Lower leg skin (tissue), 4 donors: ENCODE measurements around the gene SLC8A1. TPM values are rescaled to one million over a fixed set of nuclear protein-coding genes. Genes with fewer than 3 reads are reported as not detected.

Experiments
- DNase-seq, 2 donors: peaks; one replicate each; pipeline ENCODE4 v3.0.0-alpha.2; 2019; ENCODE audit warnings: low spot score in 2 of 2
- H3K4me3 ChIP-seq: fragments of 200-600 bp; sonication (generic); 2 replicates; pipeline ENCODE4 v1.5.1; 2017; ENCODE audit warnings: mild to moderate bottlenecking, low read depth; ENCODE audit not compliant: poor library complexity, severe bottlenecking
- CTCF ChIP-seq, 3 donors: fragments of 450-650 bp; IDR thresholded peaks; one replicate each; pipeline ENCODE4 v1.5.1; 2016; ENCODE audit warnings: antibody characterized with exemption in 3 of 3, mild to moderate bottlenecking in 3 of 3, moderate library complexity in 2 of 3
- POLR2A ChIP-seq, 2 donors: fragments of 450-650 bp; IDR thresholded peaks; one replicate each; pipeline ENCODE4 v1.6.1; 2016 to 2017; ENCODE audit warnings: antibody characterized with exemption in 2 of 2, mild to moderate bottlenecking in 1 of 2, moderate library complexity in 1 of 2
- WGBS, 2 donors: methylation state at CpG; one replicate each; pipeline ENCODE4 v1.1.5; 2018; 5-methylcytosine and 5-hydroxymethylcytosine counted together
- intact Hi-C: fragments of 100-400 bp; cut with DNase I; formaldehyde crosslinking; loops from one replicate; pipeline ENCODE4 v1.15.0; 2023; ENCODE audit warnings: low total_unique reads
- total RNA-seq, 4 donors: library from RNA; depleted of rRNA; stranded (reverse); fragments of >200 nt; gene quantifications; one replicate each; pipeline ENCODE4 v1.1.0, GENCODE V29; 2016

The SLC8A1 gene
- total RNA-seq, 4 donors from 2014 or later = 7.5 to 21.2 (median 13.0) TPM

- WGBS, 2 donors = 84 to 86% methylated on average over 3 of the region's 3 CpGs
- DNase-seq = no peak
- H3K4me3 ChIP-seq = no peak overlapping the region
- no peak for TF ChIP-seq CTCF (IDR thresholded peaks at IDR 0.05)
- TF ChIP-seq POLR2A (IDR thresholded peaks at IDR 0.05) = no peak
- intact Hi-C loops = no loop called here
These were observed 404.5 kb downstream of the SLC8A1 start for GRCh38 chr2:40047406-40047805.
